ENCODE data around the gene KYNU. TPM values are rescaled to one million over a fixed set of nuclear protein-coding genes. Genes with fewer than 3 reads are reported as not detected.
"Not testable (repeated sequence)": the region's sequence is repeated elsewhere in the genome, so short reads cannot be mapped to it uniquely, and the experiment has no call there.

KYNU gene
- total and polyA plus RNA-seq, 4 donors = 1.2 to 13.5 (median 5.3) TPM

DNA sequence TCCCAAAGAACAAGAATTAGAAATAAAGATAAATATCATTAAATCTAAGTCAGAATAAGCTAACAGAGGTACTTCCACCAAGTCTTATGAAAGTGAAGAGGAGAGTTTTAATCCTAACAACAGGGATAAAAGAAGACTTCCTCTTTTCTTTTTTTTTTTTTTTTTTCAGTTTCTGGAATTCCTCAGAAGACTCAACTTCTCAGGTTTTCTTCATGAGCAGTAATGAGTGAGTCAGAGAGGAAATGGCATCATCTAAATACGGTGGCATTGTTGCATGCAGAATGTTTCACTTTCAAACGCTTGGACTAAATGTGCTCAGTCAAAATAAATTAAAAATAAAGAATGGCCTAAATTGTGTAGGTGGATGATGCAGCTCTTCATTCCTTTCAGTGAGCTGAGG is 206.2 kb downstream of the KYNU start:
- no peak for ATAC-seq (ENCODE audit: low FRiP score)
- Histone ChIP-seq H3K4me1 (ENCODE audit: control insufficient read depth in 1 of 2, insufficient read depth in 2 of 2, low read length in 2 of 2) (no peaks in the 10 kb centered on the region), H3K4me3 (ENCODE audit: low read length in 2 of 2) (no peak overlapping the region), H3K27ac (ENCODE audit: low read depth in 1 of 2, low read length in 2 of 2) (no peak overlapping the region), H3K36me3 (ENCODE audit: control insufficient read depth in 1 of 2, insufficient read depth in 2 of 2, low read length in 1 of 2) (no peaks in the 10 kb centered on the region), H3K9me3 (ENCODE audit: control insufficient read depth, low read length) (no peaks in the 10 kb centered on the region), H3K27me3 (ENCODE audit: control insufficient read depth in 1 of 2, insufficient read depth in 2 of 2, low read length in 1 of 2) (no peaks in the 10 kb centered on the region)
- intact Hi-C loops (cut with DNase I) = no loop called here
- WGBS, 2 donors = 35 to 42% methylated on average over 2 of the region's 2 CpGs
- no peak for DNase-seq

GRCh38 chr2:143084462-143084861 is 207.0 kb downstream of the KYNU start:
- ATAC-seq (ENCODE audit: low FRiP score) = no peak
- WGBS, 2 donors = 94 to 96% methylated on average over 2 of the region's 2 CpGs
- Histone ChIP-seq H3K9me3 (ENCODE audit: control insufficient read depth, low read length) (no peaks in the 10 kb centered on the region), H3K36me3 (ENCODE audit: control insufficient read depth in 1 of 2, insufficient read depth in 2 of 2, low read length in 1 of 2) (no peaks in the 10 kb centered on the region), H3K27me3 (ENCODE audit: control insufficient read depth in 1 of 2, insufficient read depth in 2 of 2, low read length in 1 of 2) (no peaks in the 10 kb centered on the region), H3K4me1 (ENCODE audit: control insufficient read depth in 1 of 2, insufficient read depth in 2 of 2, low read length in 2 of 2) (no peaks in the 10 kb centered on the region), H3K27ac (ENCODE audit: low read depth in 1 of 2, low read length in 2 of 2) (no peak overlapping the region), H3K4me3 (ENCODE audit: low read length in 2 of 2) (no peak overlapping the region)
- DNase-seq = no peak
- intact Hi-C loops (cut with DNase I) = no loop called here

DNA sequence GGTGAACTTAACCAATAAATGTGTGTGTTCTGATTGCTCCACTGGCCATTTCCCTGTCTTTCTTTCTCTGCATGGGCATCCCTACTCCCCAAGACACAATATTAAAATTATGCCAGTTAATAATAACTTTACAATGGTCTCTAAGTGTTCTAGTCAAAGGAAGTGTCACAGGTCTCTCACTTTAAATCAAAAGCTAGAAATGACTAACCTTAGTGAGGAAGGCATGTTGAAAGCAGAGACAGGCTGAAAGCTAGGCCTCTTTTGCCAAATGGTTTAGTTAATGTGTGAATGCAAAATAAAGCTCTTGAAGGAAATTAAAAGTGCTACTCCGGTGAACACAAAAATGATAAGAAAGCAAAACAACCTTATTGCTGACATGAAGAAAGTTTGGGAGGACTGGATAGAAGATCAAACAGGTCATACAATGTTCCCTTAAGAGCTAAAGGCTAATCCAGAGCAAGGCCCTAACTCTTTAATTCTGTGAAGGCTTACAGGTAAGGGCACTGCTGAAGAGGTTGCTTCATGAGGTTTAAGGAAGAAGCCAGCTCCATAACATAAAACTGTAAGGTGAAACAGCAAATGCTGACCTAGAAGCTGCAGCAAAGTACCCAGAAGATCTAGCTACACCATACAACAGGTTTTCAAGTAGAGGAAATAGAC is 207.8 kb downstream of the KYNU start:
- WGBS, 2 donors = 68 to 72% methylated on average over 1 of the region's 1 CpG
- no peak overlapping the region for H3K27ac ChIP-seq (ENCODE audit: low read depth in 1 of 2, low read length in 2 of 2)
- intact Hi-C loops (cut with DNase I) = no loop called here
- no peak for ATAC-seq (ENCODE audit: low FRiP score)
- no peaks in the 10 kb centered on the region for H3K4me1 ChIP-seq (ENCODE audit: control insufficient read depth in 1 of 2, insufficient read depth in 2 of 2, low read length in 2 of 2)
- no peaks in the 10 kb centered on the region for H3K27me3 ChIP-seq (ENCODE audit: control insufficient read depth in 1 of 2, insufficient read depth in 2 of 2, low read length in 1 of 2)
- no peaks in the 10 kb centered on the region for H3K9me3 ChIP-seq (ENCODE audit: control insufficient read depth, low read length)
- no peak overlapping the region for H3K4me3 ChIP-seq (ENCODE audit: low read length in 2 of 2)
- no peaks in the 10 kb centered on the region for H3K36me3 ChIP-seq (ENCODE audit: control insufficient read depth in 1 of 2, insufficient read depth in 2 of 2, low read length in 1 of 2)
- no peak for DNase-seq

DNA sequence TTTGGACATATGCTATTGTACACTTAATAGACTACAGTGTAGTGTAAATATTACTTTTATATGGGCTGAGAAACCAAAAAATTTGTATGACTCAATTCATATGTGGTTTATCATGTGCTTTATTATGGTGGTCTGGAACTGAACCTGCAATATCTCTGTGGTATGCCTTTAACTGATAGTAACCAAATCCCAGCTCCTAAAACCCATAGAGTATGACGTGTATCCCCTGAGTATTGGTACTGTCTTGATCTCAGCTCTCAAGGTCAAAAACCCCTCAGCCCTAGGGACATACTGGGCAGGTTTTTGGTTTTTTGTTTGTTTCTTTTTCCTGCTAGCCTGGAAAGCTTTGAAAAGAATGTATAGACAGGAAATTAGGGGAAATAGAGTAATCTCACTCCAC is 209.6 kb downstream of the KYNU start:
- intact Hi-C loops (cut with DNase I) = no loop called here
- ATAC-seq (ENCODE audit: low FRiP score) = no peak

DNA sequence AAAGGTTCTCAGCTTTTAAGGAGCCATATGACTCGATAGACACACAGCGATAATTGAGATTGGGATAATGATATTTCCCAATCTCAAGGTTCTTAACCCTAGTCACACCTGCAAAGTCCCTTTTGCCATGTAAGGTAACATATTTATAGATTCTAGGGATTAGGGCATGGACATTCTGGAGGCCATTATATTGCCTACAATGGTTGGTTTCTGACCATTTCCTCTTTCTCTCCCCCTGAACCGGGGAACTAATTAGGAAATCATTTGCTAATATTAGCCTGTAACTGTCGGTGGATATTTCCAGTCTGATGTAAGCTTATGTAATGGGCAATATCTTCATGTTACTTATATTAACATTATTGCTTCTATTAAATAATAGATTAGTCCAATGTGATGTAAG is 210.9 kb downstream of the KYNU start:
- no peak for DNase-seq
- H3K36me3 ChIP-seq (ENCODE audit: control insufficient read depth in 1 of 2, insufficient read depth in 2 of 2, low read length in 1 of 2) = no peaks in the 10 kb centered on the region
- no peaks in the 10 kb centered on the region for H3K4me1 ChIP-seq (ENCODE audit: control insufficient read depth in 1 of 2, insufficient read depth in 2 of 2, low read length in 2 of 2)
- intact Hi-C loops (cut with DNase I) = no loop called here
- 84 to 89% methylated on average over 4 of the region's 4 CpGs for WGBS, 2 donors
- H3K9me3 ChIP-seq (ENCODE audit: control insufficient read depth, low read length) = no peaks in the 10 kb centered on the region
- ATAC-seq (ENCODE audit: low FRiP score) = no peak
- H3K27ac ChIP-seq (ENCODE audit: low read depth in 1 of 2, low read length in 2 of 2) = no peak overlapping the region
- H3K4me3 ChIP-seq (ENCODE audit: low read length in 2 of 2) = no peak overlapping the region
- H3K27me3 ChIP-seq (ENCODE audit: control insufficient read depth in 1 of 2, insufficient read depth in 2 of 2, low read length in 1 of 2) = no peaks in the 10 kb centered on the region

More for the DNA sequence above, 209.6 kb downstream of the KYNU start:
- DNase-seq = no peak
- Histone ChIP-seq H3K36me3 (ENCODE audit: control insufficient read depth in 1 of 2, insufficient read depth in 2 of 2, low read length in 1 of 2) (no peaks in the 10 kb centered on the region), H3K4me3 (ENCODE audit: low read length in 2 of 2) (no peak overlapping the region), H3K27ac (ENCODE audit: low read depth in 1 of 2, low read length in 2 of 2) (no peak overlapping the region), H3K9me3 (ENCODE audit: control insufficient read depth, low read length) (no peaks in the 10 kb centered on the region), H3K27me3 (ENCODE audit: control insufficient read depth in 1 of 2, insufficient read depth in 2 of 2, low read length in 1 of 2) (no peaks in the 10 kb centered on the region), H3K4me1 (ENCODE audit: control insufficient read depth in 1 of 2, insufficient read depth in 2 of 2, low read length in 2 of 2) (no peaks in the 10 kb centered on the region)
- 45 to 54% methylated on average over 1 of the region's 1 CpG for WGBS, 2 donors

DNA sequence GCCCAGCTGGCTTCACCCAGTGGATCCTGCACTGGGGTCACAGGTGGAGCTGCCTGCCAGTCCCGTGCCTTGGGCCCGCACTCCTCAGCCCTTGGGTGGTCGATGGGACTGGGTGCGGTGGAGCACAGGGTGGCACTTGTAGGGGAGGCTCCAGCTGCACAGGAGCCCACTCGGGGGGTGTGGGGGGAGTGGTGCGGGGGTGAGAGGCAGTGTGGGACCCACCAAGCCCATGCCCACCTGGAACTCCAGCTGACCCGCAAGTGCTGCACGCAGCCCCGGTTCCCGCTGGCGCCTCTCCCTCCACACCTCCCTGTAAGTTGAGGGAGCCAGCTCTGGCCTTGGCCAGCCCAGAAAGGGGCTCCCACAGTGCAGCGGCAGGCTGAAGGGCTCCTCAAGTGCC is 212.1 kb downstream of the KYNU start:
- H3K9me3 ChIP-seq (ENCODE audit: control insufficient read depth, low read length); DNase-seq; H3K4me3 ChIP-seq (ENCODE audit: low read length in 2 of 2); H3K27me3 ChIP-seq (ENCODE audit: control insufficient read depth in 1 of 2, insufficient read depth in 2 of 2, low read length in 1 of 2); intact Hi-C loops (cut with DNase I); H3K27ac ChIP-seq (ENCODE audit: low read depth in 1 of 2, low read length in 2 of 2); ATAC-seq (ENCODE audit: low FRiP score); H3K36me3 ChIP-seq (ENCODE audit: control insufficient read depth in 1 of 2, insufficient read depth in 2 of 2, low read length in 1 of 2); H3K4me1 ChIP-seq (ENCODE audit: control insufficient read depth in 1 of 2, insufficient read depth in 2 of 2, low read length in 2 of 2): not testable (repeated sequence)
- 97 to 99% methylated on average over 10 to 12 of the region's 12 CpGs for WGBS, 2 donors

All from aorta (tissue), 5 donors.